GM21576 (cell line): Measurements from ENCODE around the gene UBE2L3.
A peak's percentile ranks its signal among the peaks of the same experiment; 100 is the strongest.
"Not testable (repeated sequence)": the region's sequence is repeated elsewhere in the genome, so short reads cannot be mapped to it uniquely, and the experiment has no call there.

Experiments used
- ATAC-seq: cut with Tn5 transposase; IDR thresholded peaks from one replicate; pipeline ENCODE4 v1.9.1; 2021; ENCODE audit warnings: mild to moderate bottlenecking, moderate library complexity; ENCODE audit not compliant: unreplicated experiment

Gene UBE2L3

GRCh38 chr22:21642584-21643448 lies 75.3 kb downstream of the UBE2L3 start:
- ATAC-seq: no peak

GRCh38 chr22:21643533-21644357 lies 76.2 kb downstream of the UBE2L3 start:
- ATAC-seq: no peak

- not testable (repeated sequence) for ATAC-seq
Observed at GRCh38 chr22:21645513-21645912, 78.0 kb downstream of the UBE2L3 start.

- ATAC-seq: no peak
Observed at GRCh38 chr22:21646608-21647590, 79.4 kb downstream of the UBE2L3 start.

GRCh38 chr22:21650280-21650679 lies 82.8 kb downstream of the UBE2L3 start:
- ATAC-seq: no peak

- ATAC-seq: no peak
Observed at GRCh38 chr22:21650823-21651520, 83.5 kb downstream of the UBE2L3 start.

- ATAC-seq: no peak
Observed at GRCh38 chr22:21651521-21652009, 84.1 kb downstream of the UBE2L3 start.

GRCh38 chr22:21652010-21652546 lies 84.6 kb downstream of the UBE2L3 start:
- peak; percentile 76 for ATAC-seq

- peak; percentile 10 for ATAC-seq
Observed at GRCh38 chr22:21652547-21653545, 85.3 kb downstream of the UBE2L3 start.

- ATAC-seq: no peak
Observed at GRCh38 chr22:21657020-21657359, 89.5 kb downstream of the UBE2L3 start.

- no peak for ATAC-seq
Observed at GRCh38 chr22:21657360-21658032, 90.0 kb downstream of the UBE2L3 start.

GRCh38 chr22:21659864-21660525 lies 92.5 kb downstream of the UBE2L3 start:
- ATAC-seq: no peak

- ATAC-seq: no peak
Observed at GRCh38 chr22:21660904-21661303, 93.4 kb downstream of the UBE2L3 start.

GRCh38 chr22:21661991-21662390 lies 94.5 kb downstream of the UBE2L3 start:
- no peak for ATAC-seq

- no peak for ATAC-seq
Observed at GRCh38 chr22:21663738-21664137, 96.2 kb downstream of the UBE2L3 start.

- ATAC-seq: no peak
Observed at GRCh38 chr22:21665047-21665851, 97.7 kb downstream of the UBE2L3 start.

GRCh38 chr22:21666786-21667185 lies 99.3 kb downstream of the UBE2L3 start:
- ATAC-seq: no peak
